Mammary epithelial cell (primary cell): Measurements from ENCODE around the gene CFAP43.

Experiments
- CTCF ChIP-seq, 2 donors: IDR thresholded peaks in 1 of 2; conservative IDR thresholded peaks in 1 of 2; 2 replicates each; pipeline ENCODE4 v1.5.1; 2011 to 2012; ENCODE audit warnings: inconsistent platforms in 2 of 2, low read length in 2 of 2, mild to moderate bottlenecking in 2 of 2, control low read depth in 1 of 2, low read depth in 1 of 2; ENCODE audit not compliant: insufficient read depth in 1 of 2; ENCODE audit errors: extremely low read depth in 1 of 2
- EZH2 ChIP-seq: IDR thresholded peaks from 2 replicates; pipeline ENCODE4 v1.6.1; 2012; ENCODE audit warnings: low read length, inconsistent platforms, borderline replicate concordance

- no peak for TF ChIP-seq CTCF (conservative IDR thresholded peaks at IDR 0.05 in 1 of 2, IDR thresholded peaks at IDR 0.05 in 1 of 2; ENCODE audit: extremely low read depth in 1 of 2, insufficient read depth in 1 of 2, low read depth in 1 of 2, low read length in 2 of 2)
- TF ChIP-seq EZH2 = no peak
These were observed 76.6 kb downstream of the CFAP43 start for GRCh38 chr10:104155591-104155990.
